A549 (cell line): ENCODE results near the gene NMNAT2. TPM values are rescaled to one million over a fixed set of nuclear protein-coding genes. Genes with fewer than 3 reads are reported as not detected.

Source experiments
- ATAC-seq, 2 experiments: fragments of 200-7000 bp in 1 of 2; fragments of >200 bp in 1 of 2; cut with Nextera tagmentation in 1 of 2; cut with Tn5 transposase in 1 of 2; 3 replicates each; pipeline versions ENCODE4 v1.8.0 to v1.9.1; 2018 to 2020; ENCODE audit warnings: mild to moderate bottlenecking in 1 of 2, moderate library complexity in 1 of 2
- CTCF ChIA-PET: fragments of 300-600 bp; sonication (Branson Sonifier 250); formaldehyde crosslinking; extraction: SDS; loops from one replicate; lab custom pipeline; 2021; ENCODE audit warnings: antibody characterized with exemption, inconsistent platforms; lab: Yijun Ruan, JAX
- POLR2A ChIA-PET: fragments of 350-600 bp; formaldehyde crosslinking; extraction: SDS; loops from one replicate; lab custom pipeline; 2021; ENCODE audit warnings: antibody characterized with exemption, inconsistent platforms; lab: Yijun Ruan, JAX
- DNase-seq, 2 experiments: peaks; one replicate each; pipeline versions ENCODE4 v3.0.0 to v3.0.0-alpha.2; 2011 to 2016; ENCODE audit warnings: low read depth in 1 of 2, low spot score in 1 of 2
- FAIRE-seq: peaks from 2 replicates; lab custom pipeline; 2011; peaks lifted over from hg19 to GRCh38; lab: Jason Lieb, UNC
- H3K27ac ChIP-seq, 2 experiments: fragments of >200 bp; sonication (Bioruptor Twin); formaldehyde crosslinking; 3 replicates each; pipeline ENCODE4 v1.5.1; 2016 to 2017
- H3K4me1 ChIP-seq: fragments of >200 bp; sonication (Bioruptor Twin); formaldehyde crosslinking; 3 replicates; pipeline ENCODE4 v1.6.1; 2016
- H3K4me2 ChIP-seq: fragments of >200 bp; sonication (Bioruptor Twin); formaldehyde crosslinking; 3 replicates; pipeline ENCODE4 v1.6.1; 2016
- H3K4me3 ChIP-seq: fragments of >200 bp; sonication (Bioruptor Twin); formaldehyde crosslinking; 3 replicates; pipeline ENCODE4 v1.5.1; 2016
- H3K9me3 ChIP-seq: fragments of >200 bp; sonication (Bioruptor Twin); formaldehyde crosslinking; 3 replicates; pipeline ENCODE4 v1.6.1; 2016
- BHLHE40 ChIP-seq: IDR thresholded peaks from 2 replicates; pipeline ENCODE4 v1.6.1; 2012; ENCODE audit warnings: low read depth, low read length, inconsistent platforms
- CBX8 ChIP-seq: fragments of 200-600 bp; sonication (generic); IDR thresholded peaks from 2 replicates; pipeline ENCODE4 v1.6.1; 2016
- EHF ChIP-seq: fragments of 250-450 bp; sonication (Bioruptor Pico); IDR thresholded peaks from 2 replicates; pipeline ENCODE4 v1.5.0; 2020; ENCODE audit warnings: mild to moderate bottlenecking
- ELK1 ChIP-seq: fragments of 150-350 bp; IDR thresholded peaks from 2 replicates; pipeline ENCODE4 v1.6.1; 2014; ENCODE audit warnings: low read depth, mild to moderate bottlenecking, low read length
- ESRRA ChIP-seq: fragments of 150-350 bp; IDR thresholded peaks from 2 replicates; pipeline ENCODE4 v1.6.1; 2014; ENCODE audit warnings: mild to moderate bottlenecking, low read length, borderline replicate concordance
- FOSB ChIP-seq: fragments of 250-450 bp; sonication (Bioruptor Pico); IDR thresholded peaks from 2 replicates; pipeline ENCODE4 v1.5.0; 2020; ENCODE audit warnings: mild to moderate bottlenecking, moderate library complexity
- FOXS1 ChIP-seq: fragments of 250-450 bp; sonication (Bioruptor Pico); IDR thresholded peaks from 2 replicates; pipeline ENCODE4 v1.5.0; 2020; ENCODE audit warnings: mild to moderate bottlenecking, moderate library complexity
- HOXA7 ChIP-seq: fragments of 250-450 bp; sonication (Bioruptor Pico); IDR thresholded peaks from 2 replicates; pipeline ENCODE4 v1.5.0; 2020; ENCODE audit warnings: mild to moderate bottlenecking, moderate library complexity
- HOXB5 ChIP-seq: fragments of 250-450 bp; sonication (Bioruptor Pico); IDR thresholded peaks from 2 replicates; pipeline ENCODE4 v1.5.0; 2020; ENCODE audit warnings: mild to moderate bottlenecking, moderate library complexity
- MAFK ChIP-seq: fragments of 450-650 bp; IDR thresholded peaks from 2 replicates; pipeline ENCODE4 v1.6.1; 2014; ENCODE audit not compliant: partially characterized antibody
- MAX ChIP-seq: IDR thresholded peaks from 2 replicates; pipeline ENCODE4 v1.6.1; 2012
- NFE2L2 ChIP-seq: fragments of 150-350 bp; conservative IDR thresholded peaks from 2 replicates; pipeline ENCODE4 v1.6.1; 2014; ENCODE audit warnings: low read length
- NPAS2 ChIP-seq: fragments of 250-450 bp; sonication (Bioruptor Pico); IDR thresholded peaks from 2 replicates; pipeline ENCODE4 v1.8.0; 2022; ENCODE audit warnings: mild to moderate bottlenecking, moderate library complexity, borderline replicate concordance
- RCOR1 ChIP-seq: fragments of 150-350 bp; IDR thresholded peaks from 2 replicates; pipeline ENCODE4 v1.6.1; 2014; ENCODE audit warnings: antibody characterized with exemption, low read length, low read depth
- TP53 ChIP-seq: fragments of 250-450 bp; sonication (Bioruptor Pico); IDR thresholded peaks from 2 replicates; pipeline ENCODE4 v1.5.0; 2021; ENCODE audit warnings: mild to moderate bottlenecking, moderate library complexity
- ZFP36 ChIP-seq: fragments of 450-650 bp; IDR thresholded peaks from 2 replicates; pipeline ENCODE4 v1.6.1; 2014; ENCODE audit warnings: borderline replicate concordance; ENCODE audit not compliant: partially characterized antibody
- ZNF302 ChIP-seq: fragments of 250-450 bp; sonication (Bioruptor Pico); IDR thresholded peaks from 2 replicates; pipeline ENCODE4 v1.9.0; 2021; ENCODE audit warnings: inconsistent platforms, mild to moderate bottlenecking, moderate library complexity
- ZSCAN20 ChIP-seq: fragments of 250-450 bp; sonication (Bioruptor Pico); IDR thresholded peaks from 2 replicates; pipeline ENCODE4 v1.8.0; 2022; ENCODE audit warnings: mild to moderate bottlenecking, moderate library complexity
- WGBS: methylation state at CpG from one replicate; pipeline ENCODE4 v1.1.6; 2017; ENCODE audit errors: missing lambda C conversion rate; 5-methylcytosine and 5-hydroxymethylcytosine counted together
- polyA plus RNA-seq, 4 experiments: library from polyadenylated mRNA; depleted of rRNA in 3 of 4; stranded (reverse); fragments of >200 nt; fragmentation: RNase III in 1 of 4; extraction: RNeasy Plus Mini Kit Qiagen cat#74134 plus additional on column Dnase treatment in 1 of 4; gene quantifications; 2 replicates in 3 of 4; 3 replicates in 1 of 4; pipeline ENCODE4 v1.2.3, GENCODE V29; 2011 to 2017
- TF ChIP-seq, protein P1 (sequence below): fragments of 450-650 bp; IDR thresholded peaks from 2 replicates; pipeline ENCODE4 v1.6.1; 2014; ENCODE audit warnings: antibody characterized with exemption
- TF ChIP-seq, protein P2 (sequence below): fragments of 200-600 bp; sonication (generic); IDR thresholded peaks from 2 replicates; pipeline ENCODE4 v1.6.1; 2016; ENCODE audit warnings: antibody characterized with exemption, mild to moderate bottlenecking, moderate library complexity

The NMNAT2 gene
- polyA plus RNA-seq, 2 of the 4 experiments (the other 2 are of a cell fraction), result 0.16 to 0.63 TPM

DNA sequence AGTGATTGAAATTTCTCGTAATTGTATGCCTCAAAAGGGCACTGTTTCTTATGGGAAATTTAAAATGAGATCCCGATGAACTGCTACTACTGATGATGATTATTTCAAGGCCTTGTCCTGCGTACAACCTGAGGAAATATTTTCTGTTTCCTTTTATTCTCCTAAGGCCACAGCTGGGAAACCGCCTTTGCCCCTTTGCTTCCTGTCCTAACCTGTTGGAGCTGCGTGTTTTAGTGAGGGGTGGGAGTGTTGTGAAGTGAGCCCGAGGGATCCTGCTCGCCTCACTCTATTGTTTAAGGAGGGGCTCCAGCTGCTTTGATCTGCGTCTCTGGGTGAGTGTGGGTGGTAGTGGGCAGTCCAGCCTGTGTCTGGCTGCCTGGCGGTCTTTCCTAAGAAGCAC is 217.7 kb downstream of the NMNAT2 start:
- ChIA-PET CTCF (interaction anchor here (0.7 to 1.2 kb wide), 2 partner anchors 35 to 148 kb away, joined by 3 to 5 read pairs; no protein-coding TSS in a partner anchor), POLR2A (no interaction called here)
- WGBS, result 88% methylated on average over 9 of the region's 9 CpGs
- Histone ChIP-seq H3K4me3 (no peak overlapping the region), H3K27ac (no peak overlapping the region), H3K4me2 (no peak overlapping the region), H3K4me1 (peaks cover 3% of the 10 kb centered on the region; the same call in 2 of the 3 replicates), H3K9me3 (no peaks in the 10 kb centered on the region)
- FAIRE-seq, result no peak
- no peak for TF ChIP-seq MAFK
- TF ChIP-seq FOXS1 (CRISPR knock-in tag), result no peak
- TF ChIP-seq FOSB (CRISPR knock-in tag), result no peak
- no peak for TF ChIP-seq HOXB5 (CRISPR knock-in tag)
- no peak for TF ChIP-seq CBX8
- no peak for TF ChIP-seq TP53 (CRISPR knock-in tag)
- TF ChIP-seq NFE2L2, result no peak
- TF ChIP-seq ESRRA, result no peak
- TF ChIP-seq ELK1, result no peak
- no peak for TF ChIP-seq ZNF302 (CRISPR knock-in tag)
- TF ChIP-seq, protein P1, sequence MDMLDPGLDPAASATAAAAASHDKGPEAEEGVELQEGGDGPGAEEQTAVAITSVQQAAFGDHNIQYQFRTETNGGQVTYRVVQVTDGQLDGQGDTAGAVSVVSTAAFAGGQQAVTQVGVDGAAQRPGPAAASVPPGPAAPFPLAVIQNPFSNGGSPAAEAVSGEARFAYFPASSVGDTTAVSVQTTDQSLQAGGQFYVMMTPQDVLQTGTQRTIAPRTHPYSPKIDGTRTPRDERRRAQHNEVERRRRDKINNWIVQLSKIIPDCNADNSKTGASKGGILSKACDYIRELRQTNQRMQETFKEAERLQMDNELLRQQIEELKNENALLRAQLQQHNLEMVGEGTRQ, result no peak
- TF ChIP-seq ZFP36, result no peak
- no peak for TF ChIP-seq MAX
- TF ChIP-seq BHLHE40, result no peak
- TF ChIP-seq, protein P2, sequence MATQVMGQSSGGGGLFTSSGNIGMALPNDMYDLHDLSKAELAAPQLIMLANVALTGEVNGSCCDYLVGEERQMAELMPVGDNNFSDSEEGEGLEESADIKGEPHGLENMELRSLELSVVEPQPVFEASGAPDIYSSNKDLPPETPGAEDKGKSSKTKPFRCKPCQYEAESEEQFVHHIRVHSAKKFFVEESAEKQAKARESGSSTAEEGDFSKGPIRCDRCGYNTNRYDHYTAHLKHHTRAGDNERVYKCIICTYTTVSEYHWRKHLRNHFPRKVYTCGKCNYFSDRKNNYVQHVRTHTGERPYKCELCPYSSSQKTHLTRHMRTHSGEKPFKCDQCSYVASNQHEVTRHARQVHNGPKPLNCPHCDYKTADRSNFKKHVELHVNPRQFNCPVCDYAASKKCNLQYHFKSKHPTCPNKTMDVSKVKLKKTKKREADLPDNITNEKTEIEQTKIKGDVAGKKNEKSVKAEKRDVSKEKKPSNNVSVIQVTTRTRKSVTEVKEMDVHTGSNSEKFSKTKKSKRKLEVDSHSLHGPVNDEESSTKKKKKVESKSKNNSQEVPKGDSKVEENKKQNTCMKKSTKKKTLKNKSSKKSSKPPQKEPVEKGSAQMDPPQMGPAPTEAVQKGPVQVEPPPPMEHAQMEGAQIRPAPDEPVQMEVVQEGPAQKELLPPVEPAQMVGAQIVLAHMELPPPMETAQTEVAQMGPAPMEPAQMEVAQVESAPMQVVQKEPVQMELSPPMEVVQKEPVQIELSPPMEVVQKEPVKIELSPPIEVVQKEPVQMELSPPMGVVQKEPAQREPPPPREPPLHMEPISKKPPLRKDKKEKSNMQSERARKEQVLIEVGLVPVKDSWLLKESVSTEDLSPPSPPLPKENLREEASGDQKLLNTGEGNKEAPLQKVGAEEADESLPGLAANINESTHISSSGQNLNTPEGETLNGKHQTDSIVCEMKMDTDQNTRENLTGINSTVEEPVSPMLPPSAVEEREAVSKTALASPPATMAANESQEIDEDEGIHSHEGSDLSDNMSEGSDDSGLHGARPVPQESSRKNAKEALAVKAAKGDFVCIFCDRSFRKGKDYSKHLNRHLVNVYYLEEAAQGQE, result no peak
- no peak for TF ChIP-seq NPAS2 (CRISPR knock-in tag)
- TF ChIP-seq HOXA7 (CRISPR knock-in tag), result no peak
- no peak for DNase-seq
- no peak for ATAC-seq

DNA sequence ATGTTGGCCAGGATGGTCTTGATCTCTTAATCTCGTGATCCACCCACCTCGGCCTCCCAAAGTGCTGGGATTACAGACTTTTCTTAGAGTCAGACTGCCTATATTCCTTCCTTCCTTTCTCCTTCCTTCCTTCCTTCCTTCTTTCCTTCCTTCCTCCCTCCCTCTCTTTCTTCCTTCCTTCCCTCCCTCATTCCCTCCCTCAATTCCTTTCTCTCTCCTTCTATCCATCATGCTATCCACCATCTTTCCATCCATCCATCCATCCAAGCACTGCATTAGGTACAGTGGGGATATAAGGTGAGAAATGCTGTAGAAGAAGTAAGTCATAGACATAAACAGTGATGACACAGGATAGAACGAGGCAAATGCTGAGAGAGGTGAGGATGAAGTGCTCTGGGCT is 218.9 kb downstream of the NMNAT2 start:
- POLR2A ChIA-PET, result no interaction called here
- ATAC-seq, result no peak
- CTCF ChIA-PET, result interaction anchor here (1.3 kb wide), 1 partner anchor 35 kb away, joined by 4 read pairs; no protein-coding TSS in a partner anchor
- H3K4me1 ChIP-seq, result peaks cover 12% of the 10 kb centered on the region
- no peak for FAIRE-seq
- no peak overlapping the region for H3K4me3 ChIP-seq
- H3K4me2 ChIP-seq, result no peak overlapping the region
- H3K27ac ChIP-seq, result no peak overlapping the region
- no peaks in the 10 kb centered on the region for H3K9me3 ChIP-seq
- TF ChIP-seq EHF (CRISPR knock-in tag) (no peak), RCOR1 (no peak), ZFP36 (no peak), ZSCAN20 (no peak)
- DNase-seq, result no peak
- 82% methylated on average over 3 of the region's 3 CpGs for WGBS
